Kidney glomerular epithelial cell (primary cell): ENCODE measurements around the gene PRDM16.

ENCODE experiments used
- DNase-seq: peaks from one replicate; lab custom pipeline; 2025; lab: John Stamatoyannopoulos, UW

The PRDM16 gene

DNA sequence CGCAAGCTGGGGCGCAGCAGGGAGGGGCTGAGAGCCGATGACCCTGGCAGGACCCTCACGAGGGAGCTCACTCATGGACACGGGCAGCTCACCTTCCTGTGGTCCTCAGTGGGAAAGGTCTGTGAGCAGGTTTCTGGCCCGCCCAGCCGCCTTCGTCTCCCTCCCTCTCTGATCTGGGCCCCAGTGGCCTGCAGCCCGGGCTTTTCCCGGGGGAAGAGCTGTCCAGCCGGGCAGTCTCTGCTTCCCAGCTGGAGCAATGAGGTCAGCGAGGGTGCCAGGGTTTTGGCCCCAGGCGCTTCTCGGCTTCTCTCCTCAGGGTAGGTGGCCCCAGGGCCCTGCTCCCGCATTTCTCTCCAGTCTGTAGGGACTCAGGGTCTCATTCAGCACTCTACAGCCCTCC, 363.3 kb downstream of the PRDM16 start:
- DNase-seq, result no peak

DNA sequence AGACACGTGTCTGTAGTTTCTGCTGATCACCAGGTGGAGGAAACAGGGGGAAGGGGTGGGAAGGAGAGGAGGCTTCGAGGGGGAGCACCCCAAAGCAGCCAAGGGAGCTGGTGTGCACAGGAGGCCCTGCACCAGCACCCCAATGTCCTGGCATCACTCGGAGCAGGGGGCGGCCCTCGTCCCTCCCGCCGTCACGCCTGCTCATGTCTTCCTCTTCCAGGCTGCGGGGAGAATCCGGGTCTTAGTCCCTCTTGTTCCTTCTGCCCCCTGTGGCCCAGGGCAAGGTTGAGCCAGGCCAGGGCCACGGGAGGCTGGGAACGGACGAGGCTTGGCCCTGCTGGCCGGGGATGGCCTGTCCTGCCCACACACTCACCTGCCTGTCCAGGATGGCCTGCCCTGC, 364.1 kb downstream of the PRDM16 start:
- no peak for DNase-seq

DNA sequence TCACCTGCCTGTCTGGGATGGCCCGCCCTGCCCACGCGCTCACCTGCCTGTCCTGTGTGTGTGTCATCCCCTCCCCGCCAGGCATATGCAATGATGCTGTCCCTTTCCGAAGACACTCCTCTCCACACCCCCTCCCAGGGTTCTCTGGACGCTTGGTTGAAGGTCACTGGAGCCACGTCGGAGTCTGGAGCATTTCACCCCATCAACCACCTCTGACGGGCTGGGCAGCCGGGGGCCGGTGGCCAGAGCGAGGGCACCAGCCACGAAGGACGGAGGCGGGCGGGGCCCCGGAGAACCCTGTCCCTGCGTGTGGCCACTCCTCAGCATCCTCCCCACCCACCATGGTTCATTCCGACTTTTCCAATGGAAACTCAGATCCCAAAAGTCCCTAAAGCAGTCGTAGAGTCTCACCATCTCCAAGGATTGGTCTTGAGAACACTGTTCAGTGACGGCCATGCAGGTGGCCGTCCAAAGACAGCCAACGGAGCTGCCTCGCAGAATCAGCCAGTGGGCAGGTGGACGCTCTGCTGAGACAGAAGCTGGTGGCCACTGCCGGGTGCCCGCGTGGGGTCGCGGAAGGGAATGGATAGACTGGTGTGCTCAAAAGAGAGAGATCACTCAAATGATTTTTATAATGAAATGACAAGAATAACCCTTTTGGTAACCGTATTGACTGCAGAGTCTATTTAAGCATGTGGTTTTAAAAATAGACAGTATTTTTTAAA, 364.8 kb downstream of the PRDM16 start:
- DNase-seq, result no peak

DNA sequence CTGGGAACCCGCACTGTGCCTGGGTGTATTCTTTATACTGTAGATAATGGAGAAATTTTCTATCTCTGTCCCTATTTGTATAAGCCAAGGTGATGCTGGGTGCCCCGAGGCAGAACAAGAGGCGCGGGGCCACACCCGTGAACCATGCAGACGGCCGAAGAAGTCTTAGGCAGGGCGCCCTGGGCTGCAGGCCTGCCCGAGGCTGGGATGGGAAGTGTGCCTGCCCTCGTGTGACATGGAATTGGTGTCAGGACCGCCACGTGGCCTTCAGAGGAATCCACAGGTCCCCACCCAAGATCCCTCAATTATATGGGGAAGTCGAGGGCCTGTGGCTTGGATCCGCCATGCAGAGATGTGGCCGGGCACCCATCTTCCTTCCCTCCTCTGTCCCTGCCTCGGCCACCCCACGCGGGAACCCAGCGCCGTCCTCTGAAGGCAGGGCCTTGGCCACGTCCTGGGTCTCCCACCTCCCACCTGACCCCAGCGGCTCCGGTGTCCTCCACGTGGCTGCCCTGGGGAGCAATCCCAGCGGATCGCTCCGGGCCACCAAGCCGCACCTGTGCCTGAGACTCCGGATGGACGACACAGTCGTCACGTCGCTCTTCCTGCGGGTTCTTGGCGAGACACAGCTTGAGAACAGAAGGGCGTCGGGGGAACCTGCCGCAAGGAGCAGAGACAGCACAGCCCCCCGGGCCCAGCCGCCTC, 365.6 kb downstream of the PRDM16 start:
- DNase-seq, result no peak

DNA sequence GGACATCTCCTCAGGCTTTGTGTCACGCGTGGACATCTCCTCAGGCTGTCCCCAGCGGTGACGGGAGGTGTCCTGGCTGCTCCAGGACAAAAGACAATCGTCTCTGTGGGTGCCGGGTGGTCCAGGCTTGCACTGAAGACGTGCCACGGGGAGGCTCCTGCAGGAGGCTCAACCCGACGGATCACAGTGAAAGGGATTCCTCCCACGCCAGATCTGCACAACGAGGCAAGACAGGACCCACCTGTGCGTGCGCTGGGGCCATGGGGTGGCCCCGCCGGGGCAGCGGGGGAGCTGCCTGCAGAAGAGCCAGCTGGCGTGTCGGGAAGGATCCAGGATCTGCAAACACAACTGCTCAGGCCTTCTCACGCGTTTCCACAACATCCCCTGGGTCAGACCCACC, 366.7 kb downstream of the PRDM16 start:
- DNase-seq, result no peak

DNA sequence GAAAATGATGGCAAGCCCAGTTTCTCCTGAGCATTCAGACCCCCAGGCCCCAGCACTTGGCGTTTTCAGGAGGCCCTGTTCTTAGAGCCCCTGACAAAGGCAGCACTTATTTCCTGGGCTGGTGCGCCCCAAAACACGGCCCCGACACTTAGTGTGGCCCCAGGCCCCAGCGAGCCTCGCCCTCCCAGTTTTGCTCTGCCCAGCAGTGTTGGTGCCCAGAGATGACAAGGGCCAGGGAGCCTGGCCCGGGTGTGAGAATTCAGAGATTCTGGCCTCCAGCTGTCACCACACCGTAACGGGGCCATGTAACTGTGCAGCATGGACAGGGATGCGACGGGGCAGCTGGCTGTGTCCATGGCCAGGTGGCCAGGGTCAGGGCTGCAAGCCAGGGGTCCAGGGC, 367.4 kb downstream of the PRDM16 start:
- no peak for DNase-seq

DNA sequence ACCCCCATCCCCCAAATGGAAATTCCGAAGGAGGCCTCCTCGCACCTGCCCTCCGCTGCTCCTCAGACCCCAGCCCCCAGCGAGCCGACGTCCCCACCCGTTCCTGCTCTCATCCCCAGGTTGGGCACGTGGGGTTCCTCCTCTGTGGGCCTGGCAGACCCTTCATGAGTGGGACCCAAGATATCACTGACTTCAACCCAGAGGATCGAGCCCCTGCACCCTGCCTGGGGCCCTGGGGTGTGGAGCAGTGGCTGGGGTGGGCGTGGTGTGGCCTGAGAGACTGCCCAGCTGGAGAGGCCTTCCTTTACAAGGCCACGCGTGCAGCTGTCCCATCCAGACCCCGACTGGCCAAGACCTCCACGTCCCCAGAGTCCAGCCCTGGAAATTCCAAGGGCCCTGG, 367.9 kb downstream of the PRDM16 start:
- DNase-seq, result no peak

DNA sequence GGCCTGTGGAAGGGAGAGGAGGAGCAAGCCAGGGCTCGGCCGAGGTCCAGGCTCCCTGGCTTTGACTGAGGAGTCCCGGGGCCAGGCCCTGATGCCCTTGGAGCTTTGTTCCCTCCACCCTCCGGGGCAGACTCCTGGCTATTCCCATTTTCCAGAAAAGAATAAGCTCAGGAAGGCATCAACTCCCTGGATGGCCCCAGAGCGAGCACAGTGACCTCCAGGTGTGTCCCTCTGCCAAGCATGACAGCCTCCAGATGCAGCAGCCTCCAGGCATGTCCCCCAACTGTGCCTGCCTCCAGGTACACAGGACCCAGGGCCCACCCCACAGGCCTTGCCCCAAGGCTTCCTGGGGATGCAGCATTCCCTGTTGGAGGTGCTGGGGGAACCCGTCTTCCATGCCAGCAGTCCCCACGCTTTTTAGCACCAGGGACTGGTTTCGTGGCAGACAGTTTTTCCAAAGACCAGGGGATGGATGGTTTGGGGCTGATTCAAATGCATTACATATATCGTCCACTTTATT, 369.7 kb downstream of the PRDM16 start:
- DNase-seq, result no peak

DNA sequence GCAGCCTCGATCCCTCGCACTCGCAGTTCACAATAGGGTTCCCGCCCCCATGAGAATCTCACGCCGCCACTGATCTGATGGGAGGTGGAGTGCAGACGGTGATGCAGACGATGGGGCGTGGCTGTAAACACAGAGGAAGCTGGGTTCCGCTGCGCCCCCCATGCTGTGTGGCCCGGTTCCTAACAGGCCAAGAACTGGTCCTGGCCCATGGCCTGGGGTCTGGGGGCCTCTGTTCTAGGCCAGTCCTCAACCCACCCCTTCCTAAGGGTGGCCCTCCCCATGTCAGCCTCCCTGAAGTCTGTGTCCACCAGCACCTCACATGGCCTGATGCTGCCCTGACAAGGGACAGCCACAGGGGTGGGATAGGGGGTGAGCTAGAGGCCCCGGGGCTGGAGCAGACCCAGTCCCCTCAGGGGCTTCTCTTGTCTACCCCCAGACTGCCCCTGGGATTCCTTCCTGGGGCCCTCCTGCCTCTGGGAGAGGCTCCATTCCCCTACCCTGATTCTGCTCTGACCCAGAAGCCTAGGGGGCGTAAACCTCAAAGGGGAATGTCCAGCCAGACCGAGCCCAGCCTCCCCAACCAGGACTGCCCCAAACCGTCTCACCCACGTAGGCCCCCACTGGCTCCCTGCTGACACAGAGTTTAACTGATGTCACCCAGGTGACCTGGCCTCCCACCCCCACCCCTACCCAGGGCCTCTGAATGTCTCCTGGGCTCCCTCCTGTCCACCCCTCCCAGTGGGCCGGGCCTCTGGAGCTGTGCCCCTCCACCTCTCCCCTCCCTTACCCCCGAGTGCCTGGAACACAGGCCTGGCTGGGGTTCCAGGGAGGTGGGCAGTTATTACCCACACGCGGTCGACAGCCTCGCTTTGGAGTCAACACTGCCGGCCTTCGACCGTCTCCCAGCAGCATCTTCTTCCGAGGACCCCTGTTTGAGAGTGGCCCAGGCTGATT, 370.6 kb downstream of the PRDM16 start:
- no peak for DNase-seq

DNA sequence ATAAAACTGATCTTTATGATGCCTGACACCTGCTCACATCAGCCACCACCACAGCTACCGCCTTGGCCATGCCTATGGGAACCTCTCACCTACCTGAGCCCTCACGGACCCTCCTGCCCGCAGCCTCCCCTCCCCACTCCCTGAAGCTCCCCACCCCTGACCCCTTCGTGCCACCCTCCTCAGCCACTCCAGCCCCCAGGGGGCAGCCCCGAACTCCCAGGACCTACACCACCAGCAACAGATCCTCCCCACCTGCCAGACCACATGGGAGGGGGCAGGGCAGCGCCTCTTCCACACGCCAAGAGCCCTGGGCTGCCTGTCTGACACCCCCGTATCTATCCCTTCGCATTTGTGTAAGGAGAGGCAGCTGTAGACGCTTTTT, 371.3 kb downstream of the PRDM16 start:
- no peak for DNase-seq

DNA sequence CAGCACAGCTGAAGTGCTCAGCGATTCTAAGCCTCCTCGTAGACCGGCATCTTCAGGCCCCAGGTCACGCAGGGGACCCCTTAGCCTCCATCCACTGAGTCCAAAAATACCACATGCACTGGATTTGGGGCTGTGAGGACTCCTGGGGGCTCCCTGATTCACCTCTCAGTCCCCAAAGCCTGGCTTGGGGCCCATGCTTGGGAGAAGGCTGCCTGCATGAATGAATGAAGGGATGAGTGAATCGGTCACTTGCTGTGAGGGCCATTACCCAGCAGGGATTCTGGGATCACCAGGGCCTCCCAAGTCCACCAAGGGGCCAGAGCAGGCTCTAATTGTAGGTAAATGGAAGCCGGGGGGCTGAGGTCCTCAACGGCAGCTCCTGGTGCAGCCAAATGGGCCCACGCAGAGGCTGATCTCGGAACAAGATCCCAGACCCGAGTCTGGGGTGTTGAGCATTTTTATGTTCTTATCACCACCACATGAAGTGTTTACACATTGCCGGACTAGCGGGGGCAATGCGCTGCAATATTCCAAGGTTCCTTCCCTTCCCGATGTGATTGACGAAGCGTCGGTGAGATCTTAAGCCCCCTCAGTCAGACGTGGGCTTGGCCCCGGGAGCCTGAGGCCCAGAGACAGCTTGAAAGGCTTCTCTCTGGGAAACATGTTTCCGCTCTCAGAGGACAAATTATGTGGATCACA, 371.9 kb downstream of the PRDM16 start:
- no peak for DNase-seq

DNA sequence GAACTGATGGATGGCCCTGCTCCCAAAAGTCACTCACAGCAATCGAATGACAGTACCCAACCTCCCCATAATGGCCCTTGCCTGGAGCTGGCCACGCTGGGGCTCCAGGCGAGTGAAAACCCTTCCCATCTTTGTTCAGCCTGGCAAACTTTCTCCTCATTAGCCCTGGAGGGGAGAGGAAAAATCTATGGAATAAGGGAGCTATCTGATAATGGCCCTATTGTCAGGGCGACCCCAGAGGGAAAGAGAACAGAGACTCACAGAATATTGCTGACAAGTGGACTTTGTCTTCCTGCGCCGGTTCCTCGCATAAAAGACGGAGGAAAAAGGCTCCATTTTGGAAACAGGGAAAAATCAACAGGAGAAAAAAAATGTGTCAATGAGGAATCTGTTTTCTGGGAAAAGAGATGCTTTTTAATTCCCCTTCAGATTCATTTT, 372.4 kb downstream of the PRDM16 start:
- no peak for DNase-seq

DNA sequence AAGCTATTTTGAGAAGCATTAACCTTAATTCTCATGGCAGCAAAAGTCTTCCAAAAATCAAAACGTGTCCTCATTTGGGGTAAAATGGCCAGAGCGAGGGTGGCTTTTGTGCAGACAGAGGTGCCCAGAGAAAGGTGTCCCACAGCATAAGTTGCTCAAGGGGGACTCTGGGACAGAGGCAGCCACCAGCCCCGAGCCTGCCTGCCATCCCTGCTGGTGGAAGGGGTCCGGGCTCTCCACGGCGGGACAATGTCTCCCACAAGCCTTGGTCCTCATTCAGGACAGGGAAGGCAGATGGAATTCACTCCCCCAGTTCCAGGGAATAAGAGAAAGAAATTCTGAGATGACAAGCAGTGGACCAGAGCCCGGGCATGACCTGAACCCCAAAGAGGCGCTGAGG, 372.9 kb downstream of the PRDM16 start:
- no peak for DNase-seq

DNA sequence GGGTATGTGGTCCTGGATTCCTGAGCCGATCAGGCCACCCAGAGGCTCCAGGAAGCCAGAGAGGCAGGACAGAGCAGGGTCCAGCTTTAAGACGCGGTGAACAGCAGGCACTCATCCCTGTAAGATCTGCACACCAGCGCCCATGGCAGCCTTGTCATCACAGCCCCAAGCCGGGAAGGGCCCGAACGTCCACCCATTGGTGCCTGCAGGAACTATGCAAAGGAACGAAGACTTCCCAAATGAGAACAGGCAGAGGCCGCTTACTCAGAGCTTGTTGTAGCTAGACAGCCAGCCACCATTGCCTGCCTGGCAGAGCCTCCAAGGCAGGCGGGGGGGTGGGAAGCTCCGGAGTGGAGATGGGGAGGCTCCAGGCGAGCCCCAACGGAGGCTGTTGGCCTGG, 373.3 kb downstream of the PRDM16 start:
- DNase-seq, result no peak

DNA sequence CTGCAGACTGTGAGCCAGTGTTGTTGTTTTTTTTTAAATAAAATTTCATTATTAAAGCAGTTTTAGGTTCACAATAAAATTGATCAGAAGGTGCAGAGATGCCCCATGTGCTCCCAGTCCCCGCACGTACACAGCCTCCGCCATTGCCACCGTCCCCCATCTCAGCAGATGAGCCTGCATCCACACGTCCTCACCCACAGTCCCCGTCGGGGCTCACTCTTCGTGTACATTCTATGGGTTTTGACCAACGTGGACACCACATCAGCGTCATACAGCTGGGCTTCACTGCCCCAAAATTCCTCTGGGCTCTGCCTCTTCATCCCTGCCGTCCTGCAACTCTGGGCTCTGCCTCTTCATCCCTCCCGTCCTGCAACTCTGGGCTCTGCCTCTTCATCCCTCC, 373.9 kb downstream of the PRDM16 start:
- no peak for DNase-seq

DNA sequence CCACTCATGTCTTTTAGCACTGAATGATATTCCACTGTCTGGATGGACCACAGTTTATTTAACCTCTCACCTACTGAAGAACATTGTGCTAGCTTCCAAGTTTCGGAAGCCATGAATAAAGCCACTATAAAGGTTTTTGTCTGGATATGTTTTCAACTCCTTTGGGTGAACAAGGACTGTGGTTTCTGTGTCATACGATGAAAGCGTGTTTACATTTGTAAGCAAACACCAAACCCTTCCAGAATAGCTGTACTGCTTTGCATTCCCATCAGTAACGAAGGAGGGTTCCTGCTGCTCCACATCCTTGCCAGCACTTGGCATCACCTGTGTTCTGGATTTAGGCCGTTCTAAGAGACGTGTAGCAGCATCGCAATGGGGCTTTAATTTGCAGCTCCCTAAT, 374.8 kb downstream of the PRDM16 start:
- DNase-seq, result no peak

DNA sequence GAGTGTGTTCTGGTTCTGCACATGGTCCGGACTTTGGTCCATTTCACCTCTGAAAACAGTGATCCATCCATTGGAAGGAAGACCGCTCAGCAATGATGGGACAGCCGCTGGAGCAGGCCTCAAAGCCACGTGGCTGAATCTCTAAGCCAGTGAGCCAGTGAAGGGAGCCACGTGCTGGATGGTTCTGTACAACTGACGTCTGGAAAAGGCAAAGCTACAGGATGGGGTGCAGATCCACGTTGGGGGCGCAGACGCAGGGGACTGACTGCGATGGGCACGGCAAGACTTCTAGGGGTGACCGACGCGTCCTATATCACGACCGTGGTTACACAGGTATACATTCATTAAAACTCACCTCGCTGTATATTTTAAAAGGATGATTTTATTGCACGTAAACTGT, 375.3 kb downstream of the PRDM16 start:
- DNase-seq, result no peak

DNA sequence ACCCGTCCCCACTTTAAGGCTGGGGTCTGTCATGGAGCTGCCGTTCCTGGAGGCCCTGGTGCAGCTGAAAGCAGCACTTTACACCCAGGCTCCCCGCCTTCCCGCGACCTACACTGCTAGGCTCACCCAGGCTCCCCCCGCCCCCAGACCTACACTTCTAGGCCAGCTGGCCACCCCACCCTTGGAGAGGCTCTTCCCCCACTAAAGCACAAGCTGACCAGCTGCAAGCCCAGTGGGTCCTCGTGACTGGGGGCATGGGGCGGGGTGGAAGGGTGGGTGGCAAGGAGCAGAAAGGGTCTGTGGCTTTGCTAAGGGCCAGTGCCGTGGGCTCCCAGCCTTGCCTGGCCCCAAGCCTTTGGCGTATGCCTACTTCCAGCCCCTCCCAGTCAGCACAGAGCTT, 375.7 kb downstream of the PRDM16 start:
- no peak for DNase-seq

DNA sequence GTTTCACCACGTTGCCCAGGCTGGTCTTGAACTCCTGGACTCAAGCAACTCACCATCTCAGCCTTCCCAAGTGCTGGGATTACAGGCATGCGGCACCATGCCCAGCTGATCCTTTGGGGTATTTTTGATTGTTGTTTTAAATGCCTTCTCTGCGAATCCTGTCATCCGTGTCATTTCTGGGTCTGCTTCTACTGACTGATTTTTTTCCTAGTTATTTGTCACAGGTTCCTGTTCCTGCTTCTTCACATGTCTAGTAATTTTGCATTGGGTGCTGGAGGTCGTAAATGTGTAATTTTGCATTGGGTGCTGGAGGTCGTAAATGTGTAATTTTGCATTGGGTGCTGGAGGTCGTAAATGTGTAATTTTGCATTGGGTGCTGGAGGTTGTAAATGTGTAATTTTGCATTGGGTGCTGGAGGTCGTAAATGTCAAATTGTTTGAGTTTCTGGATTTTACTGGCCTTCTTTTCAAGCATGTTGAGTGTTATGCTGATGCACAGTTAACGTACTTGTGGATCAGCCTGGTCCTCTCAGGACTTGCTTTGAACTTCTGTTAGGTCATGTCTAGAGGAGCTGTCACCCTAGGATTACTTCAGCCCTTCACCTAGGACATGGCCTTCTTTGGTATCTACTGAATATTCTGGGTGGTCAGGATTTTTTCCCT, 381.3 kb downstream of the PRDM16 start:
- DNase-seq, result no peak

DNA sequence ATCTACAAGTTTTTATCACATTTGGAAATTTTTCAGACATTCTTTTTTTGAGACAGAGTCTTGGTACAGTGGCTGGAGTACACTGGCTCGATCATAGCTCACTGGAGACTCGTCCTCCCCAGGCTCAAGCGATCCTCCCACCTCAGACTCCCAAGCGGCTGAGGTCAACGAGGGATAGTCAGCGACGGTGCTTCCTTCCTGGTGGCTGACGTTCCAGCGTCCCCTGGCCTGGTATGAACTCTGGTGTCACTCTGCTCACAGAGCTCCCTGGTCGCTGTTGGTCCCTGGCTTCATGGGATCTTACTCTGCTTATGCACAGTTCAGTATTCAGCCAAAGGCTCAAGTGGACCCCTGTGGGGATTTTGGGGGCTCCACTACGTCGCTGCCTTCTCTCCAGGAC, 382.0 kb downstream of the PRDM16 start:
- DNase-seq, result no peak
